Measurements from ENCODE around the gene USP20.

GRCh38 chr9:129906298-129906697, 71.0 kb downstream of the USP20 start:
- no peak for TF ChIP-seq POLR2A (IDR thresholded peaks at IDR 0.05; ENCODE audit: low read length)
- no peak for TF ChIP-seq GATA1 (IDR thresholded peaks at IDR 0.05; ENCODE audit: low read depth, low read length)

All from erythroblast (primary cell).